ENCODE results near the gene ATP2B2.

GRCh38 chr3:10292505-10293419, 212.6 kb downstream of the ATP2B2 start, which contains the start of gene GHRL:
- TF ChIP-seq CTCF (IDR thresholded peaks at IDR 0.05 in 4 of 5, conservative IDR thresholded peaks at IDR 0.05 in 1 of 5) = no peak
- TF ChIP-seq POLR2A (IDR thresholded peaks at IDR 0.05) = no peak
